GM18870 (cell line): Measurements from ENCODE around the gene TMEM187.

Source experiments
- ATAC-seq: cut with Tn5 transposase; IDR thresholded peaks from one replicate; pipeline ENCODE4 v1.9.1; 2021; ENCODE audit warnings: moderate library complexity; ENCODE audit not compliant: unreplicated experiment

Gene TMEM187

GRCh38 chrX:153953892-153954557 lies 18.5 kb upstream of the TMEM187 start:
- no peak for ATAC-seq

- no peak for ATAC-seq
Observed at GRCh38 chrX:153954558-153955227, 17.9 kb upstream of the TMEM187 start.

GRCh38 chrX:153955228-153955732 lies 17.3 kb upstream of the TMEM187 start:
- no peak for ATAC-seq

GRCh38 chrX:153956044-153956907 lies 16.3 kb upstream of the TMEM187 start:
- no peak for ATAC-seq

GRCh38 chrX:153957224-153957623 lies 15.3 kb upstream of the TMEM187 start:
- ATAC-seq = no peak

- ATAC-seq = no peak
Observed at GRCh38 chrX:153958605-153959004, 13.9 kb upstream of the TMEM187 start.

- ATAC-seq = no peak
Observed at GRCh38 chrX:153959649-153960048, 12.9 kb upstream of the TMEM187 start.

GRCh38 chrX:153960077-153960476 lies 12.5 kb upstream of the TMEM187 start:
- ATAC-seq = no peak

GRCh38 chrX:153960786-153961185 lies 11.8 kb upstream of the TMEM187 start:
- no peak for ATAC-seq

GRCh38 chrX:153961292-153961691 lies 11.3 kb upstream of the TMEM187 start:
- ATAC-seq = no peak

GRCh38 chrX:153963546-153963945 lies 9.0 kb upstream of the TMEM187 start:
- ATAC-seq = no peak

- ATAC-seq = no peak
Observed at GRCh38 chrX:153964105-153964504, 8.4 kb upstream of the TMEM187 start.

GRCh38 chrX:153965406-153965805 lies 7.1 kb upstream of the TMEM187 start:
- no peak for ATAC-seq

- ATAC-seq = no peak
Observed at GRCh38 chrX:153966283-153966688, 6.3 kb upstream of the TMEM187 start.

- ATAC-seq = no peak
Observed at GRCh38 chrX:153966841-153967535, 5.6 kb upstream of the TMEM187 start.

GRCh38 chrX:153967536-153968224 lies 4.9 kb upstream of the TMEM187 start:
- no peak for ATAC-seq

- no peak for ATAC-seq
Observed at GRCh38 chrX:153968255-153968654, 4.3 kb upstream of the TMEM187 start.

- ATAC-seq = no peak
Observed at GRCh38 chrX:153968754-153969124, 3.8 kb upstream of the TMEM187 start.

- ATAC-seq = no peak
Observed at GRCh38 chrX:153969125-153969903, 3.2 kb upstream of the TMEM187 start.

GRCh38 chrX:153969904-153970356 lies 2.6 kb upstream of the TMEM187 start:
- no peak for ATAC-seq
